Activated effector memory CD4-positive, alpha-beta T cell treated with Interleukin-2 at 50 U/mL for 16 hours (primary cell): ENCODE data around the gene LILRA5.
"Not testable (repeated sequence)": the region's sequence is repeated elsewhere in the genome, so short reads cannot be mapped to it uniquely, and the experiment has no call there.

ENCODE experiments used
- DNase-seq: peaks from one replicate; pipeline ENCODE4 v3.0.0-alpha.2; 2020

The LILRA5 gene

GRCh38 chr19:54299515-54299914, 13.5 kb downstream of the LILRA5 start:
- DNase-seq, result no peak

- DNase-seq, result no peak
These were observed 13.9 kb downstream of the LILRA5 start for GRCh38 chr19:54299126-54299498.

DNA sequence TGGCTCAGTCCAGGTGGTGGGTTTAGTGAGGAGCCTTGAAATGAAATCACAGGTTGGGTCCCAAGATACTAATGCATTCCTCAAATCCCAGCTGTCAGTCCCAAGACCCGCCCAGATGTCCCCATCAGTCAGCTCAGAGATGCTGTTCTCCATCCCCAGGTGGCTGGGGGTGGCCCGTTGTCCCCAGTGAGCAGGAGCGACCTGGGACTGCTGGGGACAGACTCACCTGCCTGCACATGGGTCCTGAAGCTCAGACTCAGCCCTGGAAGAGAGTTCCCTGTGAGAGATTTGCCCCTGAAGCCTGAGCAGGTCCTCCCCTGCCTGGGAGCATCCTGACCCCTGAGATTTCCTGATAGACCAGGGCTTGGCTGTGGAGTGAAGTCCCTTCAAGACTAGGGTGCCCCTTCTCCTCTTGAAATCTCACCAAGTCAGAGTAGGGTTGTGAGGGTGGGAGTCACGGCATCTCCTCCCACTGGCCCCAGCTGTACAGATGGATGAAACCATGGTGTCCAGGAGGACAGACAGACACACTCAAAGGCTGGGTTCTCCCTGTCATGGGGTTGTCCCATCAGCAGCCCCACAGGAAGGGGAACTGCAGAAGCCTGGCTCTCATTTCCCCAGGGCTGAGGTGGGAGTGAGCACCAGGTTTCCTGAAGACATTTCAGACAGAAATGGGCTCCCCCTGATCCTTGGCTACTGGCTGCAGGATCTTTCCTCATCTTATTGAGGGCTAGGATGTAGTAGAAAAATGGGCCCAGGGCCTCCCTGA, 14.4 kb downstream of the LILRA5 start:
- no peak for DNase-seq

- no peak for DNase-seq
These were observed 15.1 kb downstream of the LILRA5 start for GRCh38 chr19:54297759-54298305.

DNA sequence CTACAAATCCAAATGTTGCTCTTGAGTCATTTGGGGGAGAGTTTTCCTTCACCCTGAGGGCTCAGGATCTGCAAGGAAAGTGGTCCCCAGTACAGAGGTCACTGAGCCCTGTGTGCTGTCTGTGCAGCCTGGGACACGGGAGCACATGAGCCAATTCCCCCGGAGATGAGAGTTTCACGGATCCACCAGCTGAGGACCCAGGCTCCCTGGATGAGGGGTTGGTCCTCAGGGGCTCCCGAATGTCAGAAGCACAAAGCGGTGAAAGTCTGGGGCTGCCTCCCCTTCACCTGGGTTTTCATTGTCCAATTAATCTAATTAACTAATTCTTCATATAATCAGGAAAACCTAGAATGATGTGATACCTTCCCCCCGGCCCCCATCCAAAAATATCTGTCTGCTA, 18.4 kb downstream of the LILRA5 start:
- no peak for DNase-seq

DNA sequence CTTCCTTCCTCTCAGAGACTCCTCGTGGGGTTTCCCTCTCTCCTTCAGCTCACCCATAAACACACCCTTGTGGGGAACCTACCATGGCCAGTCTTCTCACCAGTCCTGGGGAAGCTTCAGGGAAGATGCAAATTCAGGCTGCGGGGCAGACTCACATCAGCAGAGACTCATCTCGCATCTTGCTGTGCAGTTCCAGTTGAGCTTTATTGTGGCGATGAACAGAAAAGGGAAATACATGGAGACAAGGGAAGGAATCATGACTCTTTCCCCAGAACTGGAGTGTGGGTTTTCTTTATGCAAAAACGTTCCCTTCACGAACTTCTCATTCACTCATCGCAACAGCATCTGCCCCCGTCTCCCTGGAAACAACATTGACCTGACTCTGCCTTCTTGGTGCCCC, 23.8 kb downstream of the LILRA5 start:
- DNase-seq, result not testable (repeated sequence)

DNA sequence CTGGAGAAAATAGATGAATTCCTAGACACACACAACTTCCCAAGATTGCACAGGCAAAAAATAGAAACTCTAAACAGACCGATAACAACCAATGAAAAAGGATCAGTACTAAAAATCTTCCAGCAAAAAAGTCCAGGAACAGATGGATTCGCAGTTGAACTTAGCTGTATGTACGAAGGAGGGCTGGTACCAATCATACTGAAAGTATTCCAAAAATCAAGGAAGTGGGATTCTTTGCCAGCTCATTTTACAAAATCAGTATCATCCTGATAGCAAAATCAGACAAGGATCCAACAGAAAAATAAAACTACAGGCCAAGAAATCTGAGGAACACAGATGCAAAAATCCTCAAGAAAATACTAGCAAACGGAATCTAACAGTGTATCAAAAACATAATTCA, 25.5 kb downstream of the LILRA5 start:
- DNase-seq, result no peak

- not testable (repeated sequence) for DNase-seq
These were observed 26.7 kb downstream of the LILRA5 start for GRCh38 chr19:54286283-54286682.

DNA sequence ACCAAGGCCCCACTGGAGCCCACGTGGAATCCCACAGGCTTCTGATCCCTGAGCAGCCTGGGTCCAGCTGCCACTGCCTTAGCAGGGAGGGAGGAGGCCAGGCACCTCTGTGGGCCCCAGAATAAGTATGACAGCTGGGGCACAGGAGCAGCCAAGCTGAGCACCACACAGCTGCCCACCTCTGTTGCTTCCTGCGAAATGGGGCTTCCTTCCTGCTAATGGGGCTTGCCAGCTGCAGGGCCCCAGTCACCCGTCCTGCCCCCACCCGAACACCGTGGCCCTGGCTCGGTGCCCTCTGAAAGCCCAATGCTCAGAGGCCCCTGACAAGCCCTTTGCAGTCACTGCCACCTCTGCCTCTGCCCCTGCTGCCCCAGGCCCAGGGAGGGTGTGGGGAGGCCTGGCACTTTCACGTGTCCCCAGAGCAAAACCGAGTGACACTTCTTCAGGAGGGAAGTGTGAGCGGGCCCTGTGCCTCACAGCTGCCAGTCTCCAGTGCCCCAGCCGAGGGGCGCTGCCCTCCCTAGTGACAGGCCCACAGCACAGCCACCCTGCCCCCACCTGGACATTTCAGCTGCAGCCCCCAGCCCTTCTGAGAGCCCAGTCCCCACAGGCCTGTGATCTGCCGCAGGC, 27.4 kb downstream of the LILRA5 start:
- DNase-seq, result not testable (repeated sequence)

GRCh38 chr19:54282686-54283470, 30.1 kb downstream of the LILRA5 start:
- no peak for DNase-seq

DNA sequence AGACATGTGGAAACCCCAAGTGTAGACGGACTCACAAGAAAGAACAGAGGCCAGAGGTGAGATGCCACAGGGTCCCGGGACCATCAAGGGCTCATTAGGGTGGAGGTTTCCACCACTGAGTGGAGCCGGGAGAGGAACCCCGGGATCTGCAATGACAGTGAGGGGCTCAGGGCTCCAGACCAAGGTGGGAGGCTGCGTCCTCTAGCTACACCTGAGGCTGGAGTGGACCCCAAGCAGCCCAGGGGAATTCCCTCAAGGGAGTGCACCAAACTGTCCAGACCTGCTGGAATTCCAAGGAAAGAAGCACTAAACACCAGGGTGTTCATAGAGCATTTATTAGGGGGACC, 31.3 kb downstream of the LILRA5 start:
- not testable (repeated sequence) for DNase-seq

GRCh38 chr19:54281007-54281728, 31.8 kb downstream of the LILRA5 start, which contains the start of gene LILRB2:
Gene LILRB2 (minus strand): TSS chr19:54281110. CDS start chr19:54280496, 614 bp downstream.
- DNase-seq, result no peak

DNA sequence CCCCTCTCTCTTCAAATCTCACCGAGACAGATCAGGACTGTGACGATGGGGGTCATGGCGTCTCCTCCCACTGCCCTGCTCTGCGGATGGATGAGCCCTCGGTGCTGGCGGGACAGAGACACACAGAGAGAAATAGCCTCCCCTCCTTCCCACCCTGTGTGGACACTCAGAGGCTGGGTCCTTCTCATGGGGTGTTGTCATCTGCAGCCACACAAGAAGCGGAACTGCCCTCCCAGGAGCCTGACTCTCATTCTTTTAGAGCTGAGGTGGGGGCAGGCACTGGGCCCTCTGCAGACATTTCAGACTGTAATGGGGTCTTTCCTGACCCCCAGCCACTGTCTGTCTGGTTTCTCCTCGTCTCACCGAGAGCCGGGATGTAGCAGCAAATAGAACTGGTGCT, 32.5 kb downstream of the LILRA5 start:
- DNase-seq, result not testable (repeated sequence)

DNA sequence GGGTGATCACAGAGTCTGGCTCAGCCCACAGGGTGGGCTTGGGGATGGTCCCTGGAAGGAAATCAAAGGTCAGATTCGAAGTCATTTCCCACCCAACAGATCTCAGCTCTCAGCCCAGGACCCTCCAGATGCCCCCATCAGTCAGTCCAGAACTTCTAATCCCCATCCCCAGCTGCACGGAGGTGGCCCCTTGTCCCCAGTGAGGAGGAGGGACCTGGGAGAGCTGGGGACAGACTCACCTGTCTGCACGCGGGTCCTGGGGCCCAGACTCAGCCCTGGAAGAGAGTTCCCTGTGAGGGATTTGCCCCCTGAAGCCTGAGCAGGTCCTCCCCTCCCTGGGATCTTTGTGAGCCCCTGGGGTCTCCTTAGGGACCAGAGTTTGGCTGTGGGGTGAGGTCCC, 32.9 kb downstream of the LILRA5 start:
- DNase-seq, result not testable (repeated sequence)

DNA sequence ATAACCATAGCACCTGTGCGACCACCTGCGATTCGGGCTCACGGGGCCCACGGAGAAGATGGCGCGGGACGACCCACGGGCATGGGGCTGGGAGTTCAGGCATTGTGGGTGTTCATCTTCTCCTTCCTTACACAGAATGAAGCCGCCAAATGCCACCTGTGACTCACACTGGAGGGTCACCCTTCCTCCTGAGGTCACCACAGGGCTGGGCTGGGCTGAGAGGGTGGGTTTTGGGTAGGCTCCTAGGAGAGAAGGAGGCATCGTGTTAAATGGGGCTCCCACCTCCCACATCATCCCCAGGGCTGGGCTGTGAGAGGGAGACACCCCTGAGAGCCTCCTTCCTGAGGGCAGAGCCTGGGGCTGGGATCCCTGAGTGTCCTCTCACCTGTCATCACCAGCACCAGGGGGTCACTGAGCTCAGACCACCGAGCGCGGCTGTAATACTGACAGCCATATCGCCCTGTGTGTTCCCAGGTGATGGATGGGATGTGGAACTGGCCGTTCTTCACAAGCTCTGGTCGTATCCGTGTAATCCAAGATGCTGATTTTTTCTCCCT, 33.5 kb downstream of the LILRA5 start:
- DNase-seq, result no peak

GRCh38 chr19:54278571-54279195, 34.3 kb downstream of the LILRA5 start:
- DNase-seq, result not testable (repeated sequence)

GRCh38 chr19:54278056-54278455, 34.9 kb downstream of the LILRA5 start:
- not testable (repeated sequence) for DNase-seq

DNA sequence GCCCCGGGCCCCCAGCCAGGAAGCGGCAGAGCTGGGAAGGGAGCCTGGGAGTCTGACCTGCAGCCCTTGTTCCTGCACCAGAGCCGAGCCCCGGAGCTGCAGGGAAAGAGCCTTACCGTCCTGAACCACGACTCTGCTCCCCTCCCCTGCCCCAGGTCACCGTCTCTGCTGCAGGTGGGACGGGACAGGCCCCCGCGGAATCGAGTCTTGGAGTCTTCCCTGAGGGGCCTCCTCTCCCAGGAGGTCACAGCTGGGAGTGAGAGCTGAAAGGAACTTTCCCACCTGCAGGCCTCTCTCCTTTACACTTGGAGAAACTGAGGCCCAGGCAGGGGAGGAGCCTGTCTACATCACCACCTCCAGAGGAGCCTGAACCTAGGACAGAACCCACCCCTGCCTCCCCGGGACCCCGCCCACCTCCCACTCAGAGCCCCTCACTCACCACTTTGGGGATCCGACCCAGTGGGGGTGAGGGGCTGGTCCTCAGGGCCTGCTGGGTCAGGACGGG, 35.8 kb downstream of the LILRA5 start:
- not testable (repeated sequence) for DNase-seq

- no peak for DNase-seq
These were observed 37.0 kb downstream of the LILRA5 start for GRCh38 chr19:54275951-54276350.

DNA sequence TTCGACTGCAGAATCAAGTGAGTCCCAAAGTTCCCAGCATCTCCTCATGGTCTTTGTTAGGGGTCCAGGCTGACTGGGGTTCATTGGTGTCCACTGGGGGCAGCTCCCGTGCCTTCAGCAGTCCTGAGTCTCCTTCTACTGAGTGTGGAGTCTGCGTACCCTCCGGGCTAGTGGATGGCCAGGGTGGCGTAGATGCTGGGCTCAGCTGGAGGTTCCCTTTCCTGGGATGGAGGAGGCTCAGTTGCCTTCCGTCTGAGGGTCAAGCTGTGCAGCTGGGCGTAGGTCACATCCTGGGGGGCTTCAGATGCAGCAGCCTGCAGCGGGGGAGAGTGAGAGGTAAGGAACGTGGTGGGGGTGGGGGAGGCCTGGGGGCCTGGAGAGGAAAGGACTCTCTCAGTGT, 38.5 kb downstream of the LILRA5 start:
- DNase-seq, result not testable (repeated sequence)

- DNase-seq, result no peak
These were observed 39.1 kb downstream of the LILRA5 start for GRCh38 chr19:54273821-54274220.

GRCh38 chr19:54272181-54272580, 40.8 kb downstream of the LILRA5 start:
- not testable (repeated sequence) for DNase-seq
